GM21515 (cell line): ENCODE measurements around the gene SLC25A33.
"Not testable (repeated sequence)": the region's sequence is repeated elsewhere in the genome, so short reads cannot be mapped to it uniquely, and the experiment has no call there.

Experiments used
- ATAC-seq: cut with Tn5 transposase; IDR thresholded peaks from one replicate; pipeline ENCODE4 v1.9.1; 2021; ENCODE audit not compliant: unreplicated experiment

SLC25A33 gene

GRCh38 chr1:9539165-9539828, at the start of gene SLC25A33:
SLC25A33 (plus strand) TSS chr1:9539465; CDS start chr1:9539692, 227 bp downstream.
- peak; percentile 88 for ATAC-seq

- ATAC-seq, result no peak
Measured at GRCh38 chr1:9490605-9491339, 48.5 kb upstream of the SLC25A33 start.

GRCh38 chr1:9493326-9493725, 45.9 kb upstream of the SLC25A33 start:
- no peak for ATAC-seq

GRCh38 chr1:9494936-9495758, 44.1 kb upstream of the SLC25A33 start:
- no peak for ATAC-seq

GRCh38 chr1:9495854-9496374, 43.4 kb upstream of the SLC25A33 start:
- ATAC-seq, result no peak

GRCh38 chr1:9500756-9501754, 38.2 kb upstream of the SLC25A33 start:
- ATAC-seq, result no peak

GRCh38 chr1:9503001-9503675, 36.1 kb upstream of the SLC25A33 start:
- no peak for ATAC-seq

- no peak for ATAC-seq
Measured at GRCh38 chr1:9505143-9505542, 34.1 kb upstream of the SLC25A33 start.

- no peak for ATAC-seq
Measured at GRCh38 chr1:9506901-9507300, 32.4 kb upstream of the SLC25A33 start.

GRCh38 chr1:9510130-9510529, 29.1 kb upstream of the SLC25A33 start:
- ATAC-seq, result no peak

- not testable (repeated sequence) for ATAC-seq
Measured at GRCh38 chr1:9515550-9515949, 23.7 kb upstream of the SLC25A33 start.

- ATAC-seq, result no peak
Measured at GRCh38 chr1:9518454-9518998, 20.7 kb upstream of the SLC25A33 start.

GRCh38 chr1:9520411-9520810, 18.9 kb upstream of the SLC25A33 start:
- ATAC-seq, result no peak

GRCh38 chr1:9529190-9529589, 10.1 kb upstream of the SLC25A33 start:
- no peak for ATAC-seq

GRCh38 chr1:9530320-9530719, 8.9 kb upstream of the SLC25A33 start:
- no peak for ATAC-seq

GRCh38 chr1:9534953-9535352, 4.3 kb upstream of the SLC25A33 start:
- no peak for ATAC-seq

GRCh38 chr1:9536301-9536700, 3.0 kb upstream of the SLC25A33 start:
- ATAC-seq, result no peak

GRCh38 chr1:9537863-9538668, 1.2 kb upstream of the SLC25A33 start:
- ATAC-seq, result no peak
